Psoas muscle (tissue), 8 donors: ENCODE data around the gene CCT6A. TPM values are rescaled to one million over a fixed set of nuclear protein-coding genes. Genes with fewer than 3 reads are reported as not detected.
"Not testable (repeated sequence)": the region's sequence is repeated elsewhere in the genome, so short reads cannot be mapped to it uniquely, and the experiment has no call there.

Experiments used
- ATAC-seq, 4 donors: fragments of 200-7000 bp; cut with Tn5 transposase; one replicate each; pipeline ENCODE4 v1.9.1; 2020; ENCODE audit warnings: moderate library complexity in 3 of 4, mild to moderate bottlenecking in 2 of 4
- DNase-seq, 2 donors: peaks; one replicate each; pipeline ENCODE4 v3.0.0-alpha.2; 2020
- H3K27ac ChIP-seq: fragments of 200-600 bp; one replicate; pipeline ENCODE4 v1.8.0; 2022
- H3K27me3 ChIP-seq, 3 donors: fragments of 200-600 bp in 1 of 3; one replicate each; pipeline versions ENCODE4 v1.6.1 to v1.8.0; 2013 to 2022; ENCODE audit warnings: low read length in 2 of 3, mild to moderate bottlenecking in 2 of 3, moderate library complexity in 1 of 3; ENCODE audit not compliant: insufficient read depth in 3 of 3
- H3K36me3 ChIP-seq, 2 donors: fragments of 200-600 bp in 1 of 2; one replicate each; pipeline versions ENCODE4 v1.6.1 to v1.8.0; 2013 to 2022; ENCODE audit warnings: low read depth in 1 of 2, mild to moderate bottlenecking in 1 of 2, moderate library complexity in 1 of 2; ENCODE audit not compliant: insufficient read depth in 1 of 2
- H3K4me1 ChIP-seq: fragments of 200-600 bp; one replicate; pipeline ENCODE4 v1.8.0; 2022
- H3K4me3 ChIP-seq: fragments of 200-600 bp; one replicate; pipeline ENCODE4 v1.8.0; 2022; ENCODE audit warnings: mild to moderate bottlenecking
- H3K9me3 ChIP-seq: fragments of 200-600 bp; one replicate; pipeline ENCODE4 v1.8.0; 2022
- WGBS, 3 donors: extraction: QIAGEN DNeasy Blood & Tissue Kit; methylation state at CpG; one replicate each; pipeline versions ENCODE4 v1.1.6 to v1.1.7; 2013; 5-methylcytosine and 5-hydroxymethylcytosine counted together
- intact Hi-C, 2 donors: fragments of 100-400 bp; cut with DNase I; formaldehyde crosslinking; loops; one replicate each; pipeline versions ENCODE4 v1.11.0 to v1.14.2; 2022
- polyA plus RNA-seq, 3 donors: library from polyadenylated mRNA; stranded (reverse); fragments of 200-250 nt; gene quantifications; one replicate each; pipeline ENCODE4 v1.2.3, GENCODE V29; 2013
- total RNA-seq, 4 donors: library from RNA; stranded (reverse); fragmentation: NEBNext Ultra II Directional in 2 of 4; extraction: Animal tissue kit (Norgen Biotek cat#: 25700) in 2 of 4; gene quantifications; one replicate each; pipeline versions ENCODE4 v1.2.1 to v1.2.4, GENCODE V29; 2021 to 2023
- TF ChIP-seq, protein P1 (sequence below): fragments of 200-600 bp; IDR thresholded peaks from one replicate; pipeline ENCODE4 v1.8.0; 2022; ENCODE audit warnings: antibody characterized with exemption
- donor health status: healthy with polysubstance abuse.
- donor health status: DM: no; HTN: no; CAD: no; lungs with moderate emphysema.
- donor health status: Bipolar disorder and iron deficiency.
- donor health status: healthy.
- donor health status: DM: yes; HTN: yes; CAD: no.
- donor health status: DM: no; HTN: no; CAD: no.
- donor health status: DM: no; HTN: no; CAD: no.
- donor health status: DM: yes; HTN: yes; CAD: no.

The CCT6A gene
- total and polyA plus RNA-seq, 7 donors, result 96.5 to 259 (median 135) TPM

GRCh38 chr7:56077681-56078080, 26.1 kb downstream of the CCT6A start:
- ATAC-seq, result no peak
- Histone ChIP-seq H3K4me1 (peaks cover 35% of the 10 kb centered on the region), H3K4me3 (no peak overlapping the region), H3K36me3 (peaks cover 0 to 32% of the 10 kb centered on the region in 2 donors), H3K27me3 (no peaks in the 10 kb centered on the region), H3K27ac (peak overlapping the region; percentile 74), H3K9me3 (no peaks in the 10 kb centered on the region)
- DNase-seq, result no peak
- intact Hi-C loops, result loop anchor here (2.0 to 10.0 kb wide), 4 partner anchors 15 to 643 kb away; partner anchors contain the start of genes PHKG1 (in 1 of the 2) and ZNF713 (in 1 of the 2)
- 80 to 97% (median 85%) methylated on average over 3 of the region's 3 CpGs for WGBS, 3 donors
- TF ChIP-seq, protein P1, sequence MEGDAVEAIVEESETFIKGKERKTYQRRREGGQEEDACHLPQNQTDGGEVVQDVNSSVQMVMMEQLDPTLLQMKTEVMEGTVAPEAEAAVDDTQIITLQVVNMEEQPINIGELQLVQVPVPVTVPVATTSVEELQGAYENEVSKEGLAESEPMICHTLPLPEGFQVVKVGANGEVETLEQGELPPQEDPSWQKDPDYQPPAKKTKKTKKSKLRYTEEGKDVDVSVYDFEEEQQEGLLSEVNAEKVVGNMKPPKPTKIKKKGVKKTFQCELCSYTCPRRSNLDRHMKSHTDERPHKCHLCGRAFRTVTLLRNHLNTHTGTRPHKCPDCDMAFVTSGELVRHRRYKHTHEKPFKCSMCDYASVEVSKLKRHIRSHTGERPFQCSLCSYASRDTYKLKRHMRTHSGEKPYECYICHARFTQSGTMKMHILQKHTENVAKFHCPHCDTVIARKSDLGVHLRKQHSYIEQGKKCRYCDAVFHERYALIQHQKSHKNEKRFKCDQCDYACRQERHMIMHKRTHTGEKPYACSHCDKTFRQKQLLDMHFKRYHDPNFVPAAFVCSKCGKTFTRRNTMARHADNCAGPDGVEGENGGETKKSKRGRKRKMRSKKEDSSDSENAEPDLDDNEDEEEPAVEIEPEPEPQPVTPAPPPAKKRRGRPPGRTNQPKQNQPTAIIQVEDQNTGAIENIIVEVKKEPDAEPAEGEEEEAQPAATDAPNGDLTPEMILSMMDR, result no peak

DNA sequence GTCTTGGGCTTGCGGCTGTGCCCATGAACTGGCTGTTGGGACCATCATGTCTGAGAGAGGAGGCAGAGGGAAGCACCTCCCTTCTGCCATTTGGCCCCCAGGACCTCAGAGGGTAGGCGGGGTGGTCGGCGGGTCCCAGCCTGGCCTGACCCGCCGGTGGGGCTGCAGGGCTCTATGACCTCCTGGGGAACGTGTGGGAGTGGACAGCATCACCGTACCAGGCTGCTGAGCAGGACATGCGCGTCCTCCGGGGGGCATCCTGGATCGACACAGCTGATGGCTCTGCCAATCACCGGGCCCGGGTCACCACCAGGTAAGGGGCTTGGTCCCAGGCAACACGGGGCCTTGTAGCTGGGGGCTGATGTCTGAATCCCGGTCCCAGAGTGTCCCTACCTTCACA, 26.6 kb downstream of the CCT6A start:
- intact Hi-C loops, result loop anchor here (2.0 to 10.0 kb wide), 4 partner anchors 15 to 643 kb away; partner anchors contain the start of genes PHKG1 (in 1 of the 2) and ZNF713 (in 1 of the 2)
- H3K4me1 ChIP-seq, result peaks cover 40% of the 10 kb centered on the region
- no peak for DNase-seq

DNA sequence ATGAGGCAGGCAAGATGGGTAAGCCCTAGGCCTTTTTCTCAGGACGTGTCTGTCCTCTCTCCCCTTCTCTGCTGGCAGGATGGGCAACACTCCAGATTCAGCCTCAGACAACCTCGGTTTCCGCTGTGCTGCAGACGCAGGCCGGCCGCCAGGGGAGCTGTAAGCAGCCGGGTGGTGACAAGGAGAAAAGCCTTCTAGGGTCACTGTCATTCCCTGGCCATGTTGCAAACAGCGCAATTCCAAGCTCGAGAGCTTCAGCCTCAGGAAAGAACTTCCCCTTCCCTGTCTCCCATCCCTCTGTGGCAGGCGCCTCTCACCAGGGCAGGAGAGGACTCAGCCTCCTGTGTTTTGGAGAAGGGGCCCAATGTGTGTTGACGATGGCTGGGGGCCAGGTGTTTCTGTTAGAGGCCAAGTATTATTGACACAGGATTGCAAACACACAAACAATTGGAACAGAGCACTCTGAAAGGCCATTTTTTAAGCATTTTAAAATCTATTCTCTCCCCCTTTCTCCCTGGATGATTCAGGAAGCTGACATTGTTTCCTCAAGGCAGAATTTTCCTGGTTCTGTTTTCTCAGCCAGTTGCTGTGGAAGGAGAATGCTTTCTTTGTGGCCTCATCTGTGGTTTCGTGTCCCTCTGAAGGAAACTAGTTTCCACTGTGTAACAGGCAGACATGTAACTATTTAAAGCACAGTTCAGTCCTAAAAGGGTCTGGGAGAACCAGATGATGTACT, 28.1 kb downstream of the CCT6A start:
- TF ChIP-seq, protein P1, result peak; percentile 83
- DNase-seq (peak; percentile 87 to 96), ATAC-seq (peak; percentile 82 to 86 (median 82))
- Histone ChIP-seq H3K4me1 (peaks cover 53% of the 10 kb centered on the region), H3K9me3 (no peaks in the 10 kb centered on the region), H3K4me3 (no peak overlapping the region), H3K27me3 (no peaks in the 10 kb centered on the region), H3K27ac (peak overlapping the region; percentile 74), H3K36me3 (peaks cover 0 to 21% of the 10 kb centered on the region in 2 donors)
- intact Hi-C loops, result loop anchor here (2.0 to 10.0 kb wide), 4 partner anchors 13 to 645 kb away; partner anchors contain the start of genes PHKG1 (in 1 of the 2) and ZNF713 (in 1 of the 2)
- 1 to 10% (median 9%) methylated on average over 12 of the region's 12 CpGs for WGBS, 3 donors

More for the DNA sequence above, 26.6 kb downstream of the CCT6A start:
- no peak for ATAC-seq
- TF ChIP-seq, protein P1, result no peak
- 72 to 82% (median 76%) methylated on average over 15 to 16 of the region's 16 CpGs for WGBS, 3 donors
- Histone ChIP-seq H3K27ac (peak overlapping the region; percentile 74), H3K27me3 (no peaks in the 10 kb centered on the region), H3K4me3 (no peak overlapping the region), H3K9me3 (no peaks in the 10 kb centered on the region), H3K36me3 (peaks cover 0 to 27% of the 10 kb centered on the region in 2 donors)

DNA sequence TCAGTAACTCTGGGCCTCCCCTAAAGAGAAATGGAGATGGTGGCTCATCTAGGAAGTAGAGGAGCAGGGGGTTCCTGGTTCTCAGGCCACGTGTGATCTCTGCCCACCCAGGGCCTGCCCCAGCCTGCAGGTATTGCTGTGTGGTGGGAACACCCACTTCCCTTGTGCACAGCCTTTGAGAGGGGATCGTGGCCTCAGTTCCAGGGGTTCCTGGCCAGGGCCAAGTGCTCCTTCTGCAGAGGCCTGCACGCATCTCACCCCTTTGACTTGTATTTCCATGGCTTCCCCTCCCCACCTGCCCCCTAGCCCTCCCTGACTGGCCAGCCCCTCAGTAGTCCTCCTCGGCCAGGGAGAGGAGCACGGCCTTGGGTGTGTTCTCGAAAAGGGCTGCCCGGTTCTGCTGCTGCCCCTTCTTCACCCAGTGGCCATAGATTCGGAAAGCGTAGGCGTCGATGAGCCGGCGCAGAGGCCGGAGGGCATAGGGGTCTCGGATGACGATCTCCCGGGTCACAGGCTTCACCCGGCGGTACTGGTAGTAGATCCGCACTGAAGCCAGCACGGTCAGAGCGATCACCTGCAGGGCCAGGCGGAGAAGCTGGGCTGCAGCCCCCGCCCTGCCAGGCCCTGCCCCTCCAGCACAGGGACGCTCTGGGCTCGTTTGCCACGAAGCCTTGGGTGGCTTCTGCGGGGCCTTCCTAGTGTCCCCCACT, 29.3 kb downstream of the CCT6A start:
- H3K27ac ChIP-seq, result peak overlapping the region; percentile 74
- peaks cover 62% of the 10 kb centered on the region for H3K4me1 ChIP-seq
- DNase-seq, H3K27me3 ChIP-seq, ATAC-seq, H3K9me3 ChIP-seq, intact Hi-C loops, H3K4me3 ChIP-seq: not testable (repeated sequence)
- H3K36me3 ChIP-seq, result peaks cover 0 to 31% of the 10 kb centered on the region in 2 donors
- WGBS, 3 donors, result 74 to 88% (median 80%) methylated on average over 28 of the region's 28 CpGs
